Smooth muscle cell of the brain vasculature (primary cell): Measurements from ENCODE around the gene MORN1.
A peak's percentile ranks its signal among the peaks of the same experiment; 100 is the strongest.

Experiments used
- DNase-seq: peaks from one replicate; pipeline ENCODE4 v3.0.0-alpha.2; 2012; ENCODE audit warnings: low read depth, low spot score

Gene MORN1

GRCh38 chr1:2292725-2293450 lies 98.5 kb downstream of the MORN1 start:
- no peak for DNase-seq

GRCh38 chr1:2291577-2291976 lies 99.8 kb downstream of the MORN1 start:
- DNase-seq, result no peak

GRCh38 chr1:2290595-2291510 lies 100.5 kb downstream of the MORN1 start:
- peak; percentile 79 for DNase-seq

- no peak for DNase-seq
Measured at GRCh38 chr1:2290171-2290578, 101.2 kb downstream of the MORN1 start.

GRCh38 chr1:2289607-2290006 lies 101.7 kb downstream of the MORN1 start:
- no peak for DNase-seq

GRCh38 chr1:2288816-2289536 lies 102.4 kb downstream of the MORN1 start:
- no peak for DNase-seq

GRCh38 chr1:2288311-2288710 lies 103.0 kb downstream of the MORN1 start:
- DNase-seq, result no peak

- no peak for DNase-seq
Measured at GRCh38 chr1:2287649-2288048, 103.7 kb downstream of the MORN1 start.

- DNase-seq, result no peak
Measured at GRCh38 chr1:2286923-2287322, 104.4 kb downstream of the MORN1 start.

- DNase-seq, result no peak
Measured at GRCh38 chr1:2284932-2285331, 106.4 kb downstream of the MORN1 start.

GRCh38 chr1:2283991-2284895 lies 107.1 kb downstream of the MORN1 start:
- no peak for DNase-seq

- DNase-seq, result no peak
Measured at GRCh38 chr1:2283371-2283990, 107.9 kb downstream of the MORN1 start.

- DNase-seq, result no peak
Measured at GRCh38 chr1:2282556-2283270, 108.6 kb downstream of the MORN1 start.

GRCh38 chr1:2279817-2280216 lies 111.5 kb downstream of the MORN1 start:
- no peak for DNase-seq

- peak; percentile 49 for DNase-seq
Measured at GRCh38 chr1:2279210-2279639, 112.1 kb downstream of the MORN1 start.

- no peak for DNase-seq
Measured at GRCh38 chr1:2278591-2279209, 112.7 kb downstream of the MORN1 start.

- DNase-seq, result no peak
Measured at GRCh38 chr1:2277741-2278488, 113.4 kb downstream of the MORN1 start.

GRCh38 chr1:2276803-2277580 lies 114.4 kb downstream of the MORN1 start:
- no peak for DNase-seq
